ENCODE data around the gene LYSMD1.

The LYSMD1 gene

DNA sequence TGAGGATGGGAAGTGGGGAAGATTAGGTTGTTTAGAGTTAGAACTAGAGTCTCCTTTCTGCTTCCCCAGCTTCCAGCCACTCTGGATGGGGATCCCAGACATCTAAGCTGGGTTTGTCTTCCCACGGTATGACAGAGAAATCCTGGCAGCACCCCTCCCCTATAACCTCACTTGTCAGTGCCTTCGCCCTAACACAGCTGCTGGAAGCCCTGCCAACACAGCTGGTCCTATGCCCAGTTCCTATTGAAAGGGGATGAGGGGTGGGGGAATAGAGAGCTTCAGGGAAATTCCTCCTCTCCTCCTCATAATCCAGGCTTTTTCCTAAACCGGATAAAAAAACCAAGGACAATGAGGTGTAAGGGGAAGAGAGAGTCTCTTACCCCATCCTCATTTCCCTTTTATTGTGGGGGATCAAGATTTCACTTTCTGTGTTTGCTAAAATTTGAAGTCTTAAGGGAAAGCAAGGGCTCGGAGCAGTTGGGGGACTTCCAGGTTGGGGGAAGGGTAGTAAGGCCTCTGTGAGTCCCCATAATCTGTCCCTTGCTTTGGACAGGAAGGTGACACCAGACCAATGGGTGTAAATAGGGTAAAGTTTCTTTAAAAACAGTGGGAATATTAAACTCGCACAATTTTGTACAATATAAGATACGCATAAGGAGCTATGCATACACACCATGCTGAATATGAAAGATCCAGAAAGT lies 9.5 kb upstream of the LYSMD1 start:
- TF ChIP-seq, protein P1, sequence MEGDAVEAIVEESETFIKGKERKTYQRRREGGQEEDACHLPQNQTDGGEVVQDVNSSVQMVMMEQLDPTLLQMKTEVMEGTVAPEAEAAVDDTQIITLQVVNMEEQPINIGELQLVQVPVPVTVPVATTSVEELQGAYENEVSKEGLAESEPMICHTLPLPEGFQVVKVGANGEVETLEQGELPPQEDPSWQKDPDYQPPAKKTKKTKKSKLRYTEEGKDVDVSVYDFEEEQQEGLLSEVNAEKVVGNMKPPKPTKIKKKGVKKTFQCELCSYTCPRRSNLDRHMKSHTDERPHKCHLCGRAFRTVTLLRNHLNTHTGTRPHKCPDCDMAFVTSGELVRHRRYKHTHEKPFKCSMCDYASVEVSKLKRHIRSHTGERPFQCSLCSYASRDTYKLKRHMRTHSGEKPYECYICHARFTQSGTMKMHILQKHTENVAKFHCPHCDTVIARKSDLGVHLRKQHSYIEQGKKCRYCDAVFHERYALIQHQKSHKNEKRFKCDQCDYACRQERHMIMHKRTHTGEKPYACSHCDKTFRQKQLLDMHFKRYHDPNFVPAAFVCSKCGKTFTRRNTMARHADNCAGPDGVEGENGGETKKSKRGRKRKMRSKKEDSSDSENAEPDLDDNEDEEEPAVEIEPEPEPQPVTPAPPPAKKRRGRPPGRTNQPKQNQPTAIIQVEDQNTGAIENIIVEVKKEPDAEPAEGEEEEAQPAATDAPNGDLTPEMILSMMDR (IDR thresholded peaks at IDR 0.05; ENCODE audit: low read depth, low read length): no peak
- no peak overlapping the region for H3K4me3 ChIP-seq (ENCODE audit: low read depth, low read length)
- DNase-seq (ENCODE audit: low read depth, low spot score): no peak
- in situ Hi-C loops (cut with HindIII; ENCODE audit: low sequenced_read_pairs): no loop called here

DNA sequence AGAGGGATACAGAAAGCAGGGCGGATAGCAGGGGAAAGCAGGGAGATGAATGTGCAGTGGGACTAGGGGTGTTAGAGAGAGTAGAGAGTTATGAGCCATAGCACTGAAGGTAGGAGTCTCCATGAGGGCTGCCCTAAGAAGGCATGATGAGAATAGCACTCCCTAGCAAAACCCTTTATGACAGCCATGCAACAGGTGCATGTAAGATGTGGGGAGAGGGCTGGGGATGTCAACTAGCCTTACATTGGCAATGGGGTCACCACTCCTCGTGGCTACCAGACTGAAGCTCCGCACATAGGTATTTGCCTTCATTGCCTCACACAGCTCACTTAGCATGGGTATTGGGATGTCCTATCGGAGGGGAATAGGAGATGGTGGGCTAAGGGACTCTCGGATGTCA lies 5.5 kb upstream of the LYSMD1 start:
- in situ Hi-C loops (cut with HindIII; ENCODE audit: low sequenced_read_pairs): no loop called here
- no peak overlapping the region for H3K4me3 ChIP-seq (ENCODE audit: low read depth, low read length)
- DNase-seq (ENCODE audit: low read depth, low spot score): no peak
- TF ChIP-seq, protein P1 (IDR thresholded peaks at IDR 0.05; ENCODE audit: low read depth, low read length): no peak

DNA sequence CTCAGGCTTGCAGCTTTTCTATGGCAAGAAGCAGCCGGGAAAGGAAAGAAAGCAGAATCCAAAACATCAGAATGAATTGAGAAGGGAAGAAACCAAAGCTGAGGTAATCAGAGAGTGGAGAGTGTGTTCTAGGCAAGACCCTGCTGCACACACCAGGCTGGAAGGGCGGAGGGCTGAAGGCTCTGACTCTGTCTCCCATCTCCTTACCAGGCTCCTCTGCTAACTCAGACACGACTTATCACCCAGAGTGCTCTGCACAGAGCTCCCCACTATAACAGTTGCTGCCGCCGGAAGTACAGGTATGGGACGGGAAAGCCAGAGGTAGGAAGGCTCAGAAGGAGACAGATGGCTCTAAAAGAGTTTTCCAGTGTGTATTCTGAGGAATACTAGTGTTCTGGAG lies 1.4 kb upstream of the LYSMD1 start:
- no peak for DNase-seq (ENCODE audit: low read depth, low spot score)
- TF ChIP-seq, protein P1 (IDR thresholded peaks at IDR 0.05; ENCODE audit: low read depth, low read length): no peak
- in situ Hi-C loops (cut with HindIII; ENCODE audit: low sequenced_read_pairs): no loop called here
- H3K4me3 ChIP-seq (ENCODE audit: low read depth, low read length): peak overlapping the region; percentile 92

DNA sequence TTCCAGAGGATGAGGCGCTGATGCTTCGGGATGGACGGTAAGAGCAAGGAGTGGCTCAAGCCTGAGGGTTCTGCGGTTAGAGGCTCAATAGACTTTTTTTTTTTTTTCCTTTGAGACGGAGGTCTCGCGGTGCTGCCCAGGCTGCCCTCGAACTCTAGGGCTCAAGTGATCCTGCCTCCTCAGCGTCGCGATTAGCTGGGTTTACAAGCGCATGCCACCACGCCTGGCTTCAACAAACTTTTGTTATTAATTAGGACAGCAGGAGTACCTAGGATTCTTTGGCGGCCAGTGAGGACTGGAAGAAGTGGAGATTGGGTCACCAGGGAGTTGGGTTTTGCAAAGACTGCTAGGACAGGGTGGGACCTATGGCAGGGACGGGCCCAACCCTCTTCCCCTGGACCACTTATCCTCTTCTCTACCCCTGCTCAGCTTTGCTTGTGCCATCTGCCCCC lies 829 bp upstream of the LYSMD1 start:
- peak overlapping the region; percentile 92 for H3K4me3 ChIP-seq (ENCODE audit: low read depth, low read length)
- in situ Hi-C loops (cut with HindIII; ENCODE audit: low sequenced_read_pairs): no loop called here
- peak; percentile 69 for DNase-seq (ENCODE audit: low read depth, low spot score)
- TF ChIP-seq, protein P1 (IDR thresholded peaks at IDR 0.05; ENCODE audit: low read depth, low read length): no peak

DNA sequence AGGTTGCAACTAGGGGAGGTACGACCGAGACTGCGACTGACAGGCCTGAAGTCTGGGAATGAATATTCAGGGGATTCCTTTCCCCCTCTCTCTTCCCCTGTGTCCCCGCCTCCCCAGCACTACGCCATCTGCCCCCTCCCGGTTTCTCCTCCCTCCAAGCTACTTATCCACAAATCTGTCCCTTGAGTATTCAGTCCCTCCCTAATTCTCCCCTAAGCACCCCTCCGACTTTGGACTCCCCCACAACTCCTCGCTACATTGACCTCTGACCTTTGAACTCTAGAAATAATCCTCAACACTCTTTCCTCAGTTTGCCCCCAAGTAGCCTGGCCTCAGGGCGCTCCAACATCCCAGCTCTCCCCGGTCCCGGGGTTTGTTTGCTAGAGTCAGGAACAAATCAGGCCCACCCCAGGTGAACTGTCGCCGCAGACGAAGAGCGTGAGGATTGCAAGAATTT lies 393 bp downstream of the LYSMD1 start:
- peak overlapping the region; percentile 92 for H3K4me3 ChIP-seq (ENCODE audit: low read depth, low read length)
- in situ Hi-C loops (cut with HindIII; ENCODE audit: low sequenced_read_pairs): no loop called here
- TF ChIP-seq, protein P1 (IDR thresholded peaks at IDR 0.05; ENCODE audit: low read depth, low read length): no peak
- peak; percentile 45 for DNase-seq (ENCODE audit: low read depth, low spot score)

DNA sequence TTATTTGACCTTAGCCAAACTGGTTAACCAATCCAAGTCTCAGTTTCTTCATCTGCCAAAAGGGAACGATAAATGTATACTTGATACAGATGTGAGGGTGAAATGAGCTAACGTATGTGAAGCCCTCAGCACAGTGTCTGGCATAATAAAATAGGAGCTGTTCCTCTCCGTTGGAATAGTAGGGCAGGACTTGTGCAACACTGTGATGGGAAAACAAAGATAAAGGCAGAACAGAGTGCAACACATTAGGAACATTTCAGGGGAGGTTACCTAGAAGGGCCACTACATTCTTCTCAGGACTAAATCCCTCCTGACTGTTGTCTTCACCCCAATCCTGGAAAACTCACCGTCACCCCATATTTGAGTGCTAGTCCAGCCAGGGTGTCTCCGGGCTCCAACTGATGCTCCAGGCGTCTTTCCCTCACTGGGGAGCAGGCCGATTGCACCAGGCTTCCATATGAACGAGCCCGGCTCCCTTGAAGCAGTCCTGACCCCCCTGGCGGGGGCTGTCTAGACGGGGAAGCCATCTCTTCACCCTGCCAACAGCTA lies 896 bp downstream of the LYSMD1 start:
- H3K4me3 ChIP-seq (ENCODE audit: low read depth, low read length): peak overlapping the region; percentile 92
- DNase-seq (ENCODE audit: low read depth, low spot score): no peak
- TF ChIP-seq, protein P1 (IDR thresholded peaks at IDR 0.05; ENCODE audit: low read depth, low read length): no peak
- in situ Hi-C loops (cut with HindIII; ENCODE audit: low sequenced_read_pairs): no loop called here

Data from astrocyte of the spinal cord (primary cell).